ENCODE data around the gene KCNK1.

DNA sequence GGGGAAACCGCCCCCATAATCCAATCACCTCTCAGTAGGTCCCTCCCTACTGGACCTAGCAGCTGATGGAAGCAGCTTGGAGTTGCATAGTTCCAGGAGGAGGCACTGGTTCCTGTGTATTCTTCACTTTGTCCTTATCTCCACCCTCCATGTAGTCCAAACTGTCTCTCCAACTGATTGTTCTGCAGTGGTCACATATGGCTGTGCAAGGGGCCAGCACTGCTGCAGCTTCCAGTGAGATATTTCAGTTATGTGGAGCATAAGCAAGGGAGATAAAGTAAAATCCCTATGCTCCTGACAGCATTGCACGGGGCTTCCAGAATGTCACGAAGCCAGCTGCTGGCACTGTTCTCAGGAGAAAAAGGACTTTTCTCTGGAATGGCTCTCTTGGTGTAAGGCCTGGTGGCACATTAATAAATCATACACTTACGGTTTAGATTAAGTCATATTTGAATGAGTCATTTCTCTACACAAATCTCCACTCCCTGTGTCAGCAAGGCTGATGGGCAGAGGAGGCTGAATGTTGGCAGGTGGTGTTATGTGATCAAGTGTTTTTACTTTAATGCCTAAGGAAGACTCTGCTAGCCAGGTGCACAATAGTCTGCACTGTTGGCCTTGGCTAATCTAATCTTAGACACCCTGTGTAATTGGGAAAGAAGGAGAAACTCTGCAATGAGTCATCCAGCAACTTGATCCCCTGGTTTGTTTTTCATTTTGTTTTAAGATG, 93.4 kb downstream of the KCNK1 start:
- TF ChIP-seq POLR2AphosphoS5 (IDR thresholded peaks at IDR 0.05), result no peak
- no peak for TF ChIP-seq CTCF (IDR thresholded peaks at IDR 0.05; ENCODE audit: poor library complexity, severe bottlenecking)
- no peak for TF ChIP-seq RAD21 (conservative IDR thresholded peaks at IDR 0.05)
- TF ChIP-seq EZH2 (IDR thresholded peaks at IDR 0.05; ENCODE audit: borderline replicate concordance, insufficient read depth, low read length, poor library complexity, severe bottlenecking), result no peak
- TF ChIP-seq, protein P1, sequence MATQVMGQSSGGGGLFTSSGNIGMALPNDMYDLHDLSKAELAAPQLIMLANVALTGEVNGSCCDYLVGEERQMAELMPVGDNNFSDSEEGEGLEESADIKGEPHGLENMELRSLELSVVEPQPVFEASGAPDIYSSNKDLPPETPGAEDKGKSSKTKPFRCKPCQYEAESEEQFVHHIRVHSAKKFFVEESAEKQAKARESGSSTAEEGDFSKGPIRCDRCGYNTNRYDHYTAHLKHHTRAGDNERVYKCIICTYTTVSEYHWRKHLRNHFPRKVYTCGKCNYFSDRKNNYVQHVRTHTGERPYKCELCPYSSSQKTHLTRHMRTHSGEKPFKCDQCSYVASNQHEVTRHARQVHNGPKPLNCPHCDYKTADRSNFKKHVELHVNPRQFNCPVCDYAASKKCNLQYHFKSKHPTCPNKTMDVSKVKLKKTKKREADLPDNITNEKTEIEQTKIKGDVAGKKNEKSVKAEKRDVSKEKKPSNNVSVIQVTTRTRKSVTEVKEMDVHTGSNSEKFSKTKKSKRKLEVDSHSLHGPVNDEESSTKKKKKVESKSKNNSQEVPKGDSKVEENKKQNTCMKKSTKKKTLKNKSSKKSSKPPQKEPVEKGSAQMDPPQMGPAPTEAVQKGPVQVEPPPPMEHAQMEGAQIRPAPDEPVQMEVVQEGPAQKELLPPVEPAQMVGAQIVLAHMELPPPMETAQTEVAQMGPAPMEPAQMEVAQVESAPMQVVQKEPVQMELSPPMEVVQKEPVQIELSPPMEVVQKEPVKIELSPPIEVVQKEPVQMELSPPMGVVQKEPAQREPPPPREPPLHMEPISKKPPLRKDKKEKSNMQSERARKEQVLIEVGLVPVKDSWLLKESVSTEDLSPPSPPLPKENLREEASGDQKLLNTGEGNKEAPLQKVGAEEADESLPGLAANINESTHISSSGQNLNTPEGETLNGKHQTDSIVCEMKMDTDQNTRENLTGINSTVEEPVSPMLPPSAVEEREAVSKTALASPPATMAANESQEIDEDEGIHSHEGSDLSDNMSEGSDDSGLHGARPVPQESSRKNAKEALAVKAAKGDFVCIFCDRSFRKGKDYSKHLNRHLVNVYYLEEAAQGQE (IDR thresholded peaks at IDR 0.05; ENCODE audit: borderline replicate concordance), result no peak
- TF ChIP-seq SMC3 (conservative IDR thresholded peaks at IDR 0.05; ENCODE audit: poor library complexity), result no peak
